D341Med (cell line): ENCODE measurements around the gene SLC22A23.

Experiments used
- DNase-seq: peaks from one replicate; pipeline ENCODE4 v3.0.0; 2012; ENCODE audit warnings: low spot score

The SLC22A23 gene

DNA sequence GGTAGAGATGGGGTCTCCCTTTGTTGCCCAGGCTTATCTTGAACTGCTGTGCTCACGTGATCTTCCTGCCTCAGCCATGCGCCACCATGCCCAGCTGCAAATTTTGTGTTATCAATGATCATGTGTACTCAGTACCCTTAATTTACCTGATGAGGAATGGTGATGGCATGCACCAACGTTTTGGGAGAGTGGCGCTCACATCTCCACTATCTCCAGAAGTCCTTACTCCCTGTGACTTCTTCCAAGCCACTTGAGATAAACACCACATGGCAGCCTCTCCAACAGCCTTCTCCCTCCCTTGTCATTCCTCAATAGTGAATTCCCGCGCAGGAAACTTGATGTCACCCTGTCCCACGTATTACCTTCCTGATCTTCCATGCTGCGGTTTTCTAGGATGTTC, 140.0 kb downstream of the SLC22A23 start:
- no peak for DNase-seq

DNA sequence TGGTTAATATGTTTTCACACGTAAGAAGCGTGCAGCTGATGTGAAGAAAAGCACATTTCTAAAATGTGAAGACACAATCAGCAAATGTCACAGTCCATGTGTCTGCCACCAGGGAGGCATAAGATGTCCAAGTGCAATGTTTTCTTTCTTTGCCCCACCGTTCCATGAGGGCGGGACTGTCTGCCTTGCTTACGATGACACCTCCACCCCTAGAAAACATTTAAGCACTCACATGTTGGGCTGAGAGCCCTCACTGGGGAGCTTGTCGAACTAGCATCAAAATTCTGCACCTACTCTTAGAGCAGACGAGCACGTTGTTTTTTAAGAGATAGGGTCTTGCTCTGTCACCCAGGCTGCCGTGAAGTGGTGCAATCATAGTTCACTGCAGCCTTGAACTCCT, 140.5 kb downstream of the SLC22A23 start:
- DNase-seq = no peak

DNA sequence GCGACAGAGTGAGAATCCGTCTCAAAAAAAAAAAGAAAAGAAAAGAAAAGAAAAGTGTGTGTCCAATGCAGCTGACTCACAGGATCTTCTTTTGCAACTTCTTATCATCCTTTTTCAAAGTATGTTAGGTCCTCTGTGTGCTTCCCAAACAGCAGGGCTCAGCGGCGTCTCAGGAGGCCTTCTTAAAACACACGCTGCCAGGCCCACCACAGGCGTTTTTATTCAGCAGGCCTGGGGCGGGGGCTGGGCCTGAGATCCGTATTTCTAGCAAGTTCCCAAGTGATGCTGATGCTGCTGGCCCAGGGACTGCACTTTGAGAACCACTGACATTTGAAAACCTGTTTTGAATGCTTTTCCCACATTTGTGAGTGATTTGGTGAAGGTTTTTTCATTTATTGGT, 141.0 kb downstream of the SLC22A23 start:
- DNase-seq = no peak

DNA sequence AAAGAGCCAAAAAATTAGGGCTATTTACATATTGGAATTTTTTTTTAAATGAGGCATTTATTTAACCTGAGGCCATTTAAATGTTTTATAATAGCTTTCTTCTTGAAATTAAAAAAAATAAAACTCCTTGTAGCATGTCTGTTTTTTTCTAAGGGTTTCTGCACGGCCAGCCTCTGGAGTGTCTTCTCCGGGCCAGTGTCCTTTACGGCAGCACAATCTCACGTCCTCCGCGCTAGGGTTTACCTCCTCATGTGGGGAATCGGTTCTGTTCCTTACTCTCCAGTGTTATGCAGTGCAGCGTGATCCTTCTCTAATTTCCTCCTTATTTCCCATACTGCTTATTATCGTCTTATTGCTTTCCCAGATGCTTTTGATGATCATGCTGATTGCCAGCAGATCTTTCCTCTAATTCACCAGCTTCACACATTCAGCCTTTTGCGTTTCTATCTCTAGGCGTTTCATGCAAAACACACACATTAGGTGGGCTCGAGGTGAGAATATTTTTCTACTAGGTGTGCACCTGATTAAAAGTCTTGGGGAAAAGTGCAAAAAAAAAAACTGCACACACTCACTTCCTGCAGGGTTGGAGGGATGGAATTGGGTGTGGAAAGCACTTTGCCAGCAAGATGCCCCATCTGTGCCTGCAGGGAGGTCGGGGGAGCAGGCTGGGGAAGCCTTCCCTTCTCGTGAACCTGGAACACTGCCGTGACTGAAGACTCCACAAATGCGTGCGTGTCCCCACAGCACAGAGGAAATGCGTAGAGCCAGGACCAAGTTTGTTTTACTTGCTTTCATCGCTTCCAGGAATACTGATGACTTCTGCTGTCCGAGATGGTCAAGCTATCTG, 142.0 kb downstream of the SLC22A23 start:
- no peak for DNase-seq

DNA sequence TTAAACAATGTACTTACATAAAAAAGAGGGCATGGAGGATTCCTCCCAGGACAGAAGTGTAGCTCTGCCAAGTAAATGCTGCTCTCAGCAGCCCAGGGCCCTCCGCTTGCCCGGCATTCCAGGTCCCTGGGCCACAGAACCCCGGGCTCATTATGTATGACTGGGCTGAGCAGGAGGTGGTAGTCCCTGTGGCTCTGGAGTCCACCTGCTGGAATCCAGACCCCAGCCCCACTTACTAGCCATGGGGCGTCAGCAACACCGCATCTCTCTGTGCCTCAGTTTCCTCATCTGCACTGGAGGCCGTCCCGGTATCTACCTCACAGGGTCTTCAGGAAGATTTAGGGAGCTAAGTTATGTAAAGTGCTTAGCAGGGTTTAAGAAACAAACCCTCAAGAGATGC, 142.7 kb downstream of the SLC22A23 start:
- no peak for DNase-seq

DNA sequence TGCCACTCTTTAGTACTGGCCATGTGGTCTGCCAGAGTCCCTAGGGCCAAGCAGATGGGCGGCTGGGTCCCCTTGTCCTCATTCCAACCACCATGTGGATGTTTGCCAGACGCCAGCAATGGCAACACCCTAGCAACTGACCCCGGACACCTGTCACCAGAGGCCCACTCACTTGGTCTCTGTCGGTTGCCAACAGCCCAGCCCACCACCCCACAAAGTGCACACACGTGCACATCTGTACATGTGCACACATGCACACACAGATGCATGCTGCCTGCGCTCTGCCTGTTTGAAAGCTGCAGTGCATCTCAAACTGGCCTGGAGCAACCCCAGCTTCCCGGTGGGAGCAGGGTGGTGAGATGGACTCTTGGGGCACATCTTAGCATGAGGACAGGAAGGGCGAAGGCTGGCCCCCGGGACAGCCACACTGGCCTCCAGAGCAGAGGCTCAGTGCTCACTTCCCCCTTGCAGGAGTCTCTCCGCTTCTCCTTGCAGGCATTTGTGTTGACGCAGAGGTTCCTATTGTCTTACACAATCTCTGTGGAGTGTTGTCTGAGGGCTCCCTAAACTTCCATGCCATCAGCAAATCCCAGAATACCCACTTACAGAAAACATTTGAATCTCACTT, 144.1 kb downstream of the SLC22A23 start:
- DNase-seq = no peak

DNA sequence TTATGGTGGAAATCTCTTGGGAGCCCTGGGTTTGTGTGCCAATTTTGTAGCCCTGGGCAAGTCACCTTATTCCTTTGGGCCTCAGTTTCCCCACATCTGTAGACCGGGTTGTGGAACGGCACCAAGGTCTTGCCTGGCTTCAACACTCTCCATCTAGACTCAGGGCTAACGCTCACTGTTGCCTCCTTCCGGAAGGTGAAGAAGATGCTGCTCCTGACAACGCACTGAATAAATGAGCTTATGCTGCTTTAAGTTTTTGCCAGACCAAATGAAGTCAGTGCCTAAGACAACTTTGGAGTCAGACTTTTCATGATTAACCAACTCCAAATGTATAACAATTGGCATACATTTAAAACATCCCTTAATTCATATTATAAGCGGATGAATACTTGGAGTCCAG, 145.0 kb downstream of the SLC22A23 start:
- no peak for DNase-seq

DNA sequence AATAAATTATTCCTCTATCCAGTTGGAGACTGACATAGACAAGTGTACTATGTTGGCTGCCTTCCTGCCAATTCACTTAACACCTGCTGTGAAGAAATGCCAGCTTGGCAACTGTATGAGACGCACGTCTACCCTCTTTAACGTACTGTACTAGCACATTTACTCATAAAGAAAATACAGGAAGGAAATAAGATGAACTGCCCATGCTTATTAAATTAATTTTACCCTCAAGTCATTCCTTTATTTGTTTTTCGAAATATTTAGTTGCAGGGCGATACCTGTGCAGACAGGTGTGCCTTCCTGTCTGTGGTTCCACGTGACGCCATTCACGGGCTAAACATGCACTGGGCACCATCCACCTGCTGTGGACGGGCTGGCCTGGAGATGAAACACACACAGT, 146.1 kb downstream of the SLC22A23 start:
- no peak for DNase-seq

DNA sequence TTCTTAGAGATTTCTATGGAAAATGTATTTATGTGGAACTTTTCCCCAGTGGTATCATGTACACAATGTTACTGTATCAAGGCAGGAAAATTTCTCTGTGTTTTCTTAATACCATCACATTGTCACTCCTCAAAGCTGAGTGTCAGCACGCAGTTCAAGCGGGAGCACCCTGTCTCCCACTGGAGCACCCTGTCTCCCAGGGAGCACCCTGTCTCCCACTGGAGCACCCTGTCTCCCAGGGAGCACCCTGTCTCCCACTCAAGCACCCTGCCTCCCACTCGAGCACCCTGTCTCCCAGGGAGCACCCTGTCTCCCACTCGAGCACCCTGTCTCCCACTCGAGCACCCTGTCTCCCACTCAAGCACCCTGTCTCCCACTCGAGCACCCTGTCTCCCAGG, 146.8 kb downstream of the SLC22A23 start:
- DNase-seq = no peak

DNA sequence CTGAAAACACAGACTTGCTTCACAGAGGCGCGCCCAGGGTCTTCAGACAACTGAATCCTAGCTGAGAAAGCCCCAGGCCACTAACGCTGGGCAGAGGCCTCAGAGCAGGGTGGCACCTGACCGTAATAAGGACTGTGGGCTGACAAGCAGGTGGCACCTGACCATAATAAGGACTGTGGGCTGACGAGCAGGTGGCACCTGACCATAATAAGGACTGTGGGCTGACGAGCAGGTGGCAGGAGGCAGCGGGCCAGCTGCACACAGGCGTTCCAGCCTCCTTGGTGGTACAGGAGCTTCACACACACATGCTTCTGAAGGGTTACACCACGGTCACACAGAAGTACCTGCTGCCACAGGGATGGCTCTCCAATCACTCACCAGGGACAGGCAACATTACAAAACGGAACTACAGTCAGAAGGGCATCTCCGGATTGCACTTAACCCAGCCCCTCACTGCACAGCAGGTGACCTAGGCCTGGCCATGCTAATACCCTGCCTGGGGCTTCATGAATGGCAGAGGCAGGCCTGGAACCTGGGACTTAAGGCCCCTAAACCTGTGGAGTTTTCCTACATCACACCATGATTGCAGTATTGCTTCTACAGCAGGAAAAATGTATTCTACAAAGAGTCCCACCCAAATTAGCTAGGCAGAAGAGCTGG, 147.3 kb downstream of the SLC22A23 start:
- no peak for DNase-seq

DNA sequence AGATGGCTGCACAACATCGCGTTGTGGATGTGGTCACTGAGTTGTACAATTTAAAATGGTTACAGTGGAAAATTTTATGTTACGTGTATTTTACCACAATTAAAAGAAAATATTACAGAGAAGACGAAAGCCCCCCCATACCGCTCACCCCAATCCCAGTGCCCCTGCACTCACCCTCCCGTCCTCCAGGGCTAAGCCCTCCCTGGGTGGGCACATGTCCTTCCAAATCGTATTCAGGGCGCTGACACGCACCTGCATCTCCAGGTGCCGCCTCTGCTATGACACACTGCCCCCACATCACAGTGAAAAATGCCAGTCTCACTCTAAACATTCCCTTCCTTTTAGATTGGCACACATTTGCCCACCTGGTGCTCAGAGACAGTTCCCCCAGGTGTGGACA, 148.7 kb downstream of the SLC22A23 start:
- no peak for DNase-seq

DNA sequence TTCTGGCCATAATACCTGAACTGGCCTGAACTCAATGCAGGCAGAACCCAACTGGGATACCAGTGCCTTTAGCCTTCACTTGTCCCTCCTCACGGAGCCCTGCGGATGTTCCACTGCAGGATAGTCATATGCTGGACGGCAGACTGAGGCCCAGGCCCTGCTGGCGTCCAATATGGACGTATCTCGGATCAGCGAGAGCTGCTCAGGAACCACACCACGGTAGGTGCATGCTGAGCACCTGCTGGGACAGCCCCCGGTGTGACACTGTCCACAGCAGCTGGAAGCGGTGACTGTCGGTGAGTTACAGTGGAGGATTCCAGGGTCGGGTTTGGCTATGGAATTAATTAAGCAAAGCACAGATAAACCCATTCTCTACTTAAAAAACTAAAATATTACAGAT, 149.4 kb downstream of the SLC22A23 start:
- DNase-seq = no peak

DNA sequence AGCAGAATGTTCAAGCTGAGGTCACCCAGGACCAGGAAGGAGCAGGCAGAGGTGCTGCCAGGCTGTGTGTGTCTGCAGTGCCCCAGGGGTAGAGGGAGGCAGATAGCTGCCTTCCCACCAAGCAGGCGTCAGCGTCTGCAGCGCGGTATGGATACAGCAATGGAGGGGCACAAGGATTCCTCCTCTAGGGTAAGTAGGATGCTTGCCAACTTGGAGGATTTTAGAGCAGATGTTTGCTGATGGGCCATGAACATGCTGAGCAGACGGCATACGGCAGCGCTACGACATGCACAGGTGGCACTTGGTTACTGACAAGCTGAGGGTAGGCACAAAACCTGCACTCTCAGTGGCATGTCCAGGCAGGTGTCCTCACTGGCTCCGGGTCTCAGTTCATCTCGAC, 150.0 kb downstream of the SLC22A23 start:
- peak; percentile 91 for DNase-seq

DNA sequence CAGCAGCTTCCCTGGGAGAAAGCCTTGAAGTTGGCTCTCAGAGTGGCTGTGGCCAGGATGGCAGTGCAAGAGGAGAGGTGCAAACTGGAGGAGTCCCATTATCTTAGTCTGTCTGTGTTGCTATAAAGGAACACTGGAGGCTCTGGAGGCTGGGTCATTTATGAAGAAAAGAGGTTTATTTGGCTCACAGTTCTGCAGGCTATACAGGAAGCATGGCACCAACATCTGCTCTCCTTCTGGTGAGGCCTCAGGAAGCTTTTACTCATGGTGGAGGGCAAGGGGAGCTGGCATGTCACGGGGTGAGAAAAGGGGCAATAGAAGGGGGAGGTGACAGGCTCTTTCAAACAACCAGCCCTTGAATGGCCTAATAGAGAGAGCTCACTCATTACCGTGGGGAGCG, 151.0 kb downstream of the SLC22A23 start:
- DNase-seq = no peak

DNA sequence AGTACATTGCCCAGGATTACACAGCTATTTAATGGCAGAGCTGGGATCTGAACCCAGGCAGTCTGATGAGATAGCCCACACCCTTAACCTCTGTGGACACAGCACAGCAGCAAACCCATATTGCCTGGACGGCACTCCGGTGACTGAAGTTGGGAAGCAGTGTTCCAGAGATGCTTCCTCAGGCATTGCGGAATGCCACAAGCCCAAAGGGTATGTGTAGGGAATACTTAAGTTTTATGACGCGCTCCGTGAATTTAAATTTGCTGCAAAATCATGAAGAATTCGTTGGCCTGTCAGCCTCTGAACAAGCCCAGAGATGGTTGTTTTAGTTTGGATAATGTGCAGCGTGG, 151.7 kb downstream of the SLC22A23 start:
- no peak for DNase-seq

DNA sequence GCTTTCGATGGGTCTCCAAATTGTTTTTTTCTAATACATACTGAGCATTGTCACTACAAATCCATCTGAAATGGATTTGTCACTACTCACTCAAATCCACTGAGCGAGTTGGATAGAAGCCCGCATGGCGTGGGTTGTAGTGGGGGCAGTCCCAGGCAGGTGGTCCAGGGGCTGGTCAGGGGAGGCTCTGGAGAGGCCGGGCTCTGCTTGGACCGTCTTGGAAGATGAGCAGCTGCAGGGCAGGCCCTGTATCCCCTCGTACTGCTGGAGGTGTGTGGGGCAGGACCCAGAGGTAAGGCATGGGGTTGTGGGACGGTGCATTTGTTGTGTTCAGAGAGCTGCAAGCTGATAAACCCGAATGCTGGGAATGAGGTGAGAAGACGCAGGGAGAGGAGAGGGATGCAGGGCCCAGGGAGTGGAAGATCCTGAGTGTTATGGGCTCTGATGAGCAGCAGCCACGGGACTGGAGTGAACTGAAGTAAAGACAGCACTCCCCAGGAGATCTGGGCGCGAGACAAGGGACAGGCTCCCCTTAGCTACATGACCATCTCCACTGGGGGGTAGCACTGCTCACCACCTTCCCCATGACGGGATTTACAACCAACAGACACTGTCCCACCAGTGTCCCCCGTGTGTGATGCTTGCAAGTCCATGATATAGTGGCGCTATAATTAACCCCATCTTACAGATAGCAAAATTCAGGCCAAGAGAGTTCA, 152.2 kb downstream of the SLC22A23 start:
- DNase-seq = no peak

DNA sequence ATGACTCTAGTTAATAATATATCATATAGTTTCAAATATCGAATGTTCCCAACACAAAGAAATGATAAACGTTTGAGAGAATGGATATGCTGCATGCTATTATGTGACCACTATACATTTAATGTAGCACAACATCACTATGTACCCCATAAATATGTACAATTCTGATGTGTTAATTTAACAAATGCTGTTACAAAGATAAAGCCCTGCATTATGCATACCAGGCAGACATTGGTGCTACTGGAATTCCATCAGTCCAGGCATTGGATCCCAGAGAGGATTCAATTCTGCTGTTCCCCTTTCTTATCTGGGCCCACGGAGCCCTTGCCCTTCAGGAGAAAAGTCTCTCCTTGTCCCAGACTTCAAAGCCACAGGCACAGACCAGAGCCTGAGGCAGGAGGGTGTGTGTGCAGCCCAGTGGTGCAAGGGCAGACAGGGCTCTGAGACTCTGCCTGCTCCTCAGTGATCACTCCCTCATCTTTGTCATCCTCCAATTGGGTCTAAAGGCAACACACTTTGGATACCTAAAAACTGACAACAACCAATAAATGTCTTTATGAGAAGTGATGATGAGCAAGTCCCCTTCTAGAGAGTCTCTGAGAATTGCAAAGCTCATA, 152.9 kb downstream of the SLC22A23 start:
- DNase-seq = no peak

DNA sequence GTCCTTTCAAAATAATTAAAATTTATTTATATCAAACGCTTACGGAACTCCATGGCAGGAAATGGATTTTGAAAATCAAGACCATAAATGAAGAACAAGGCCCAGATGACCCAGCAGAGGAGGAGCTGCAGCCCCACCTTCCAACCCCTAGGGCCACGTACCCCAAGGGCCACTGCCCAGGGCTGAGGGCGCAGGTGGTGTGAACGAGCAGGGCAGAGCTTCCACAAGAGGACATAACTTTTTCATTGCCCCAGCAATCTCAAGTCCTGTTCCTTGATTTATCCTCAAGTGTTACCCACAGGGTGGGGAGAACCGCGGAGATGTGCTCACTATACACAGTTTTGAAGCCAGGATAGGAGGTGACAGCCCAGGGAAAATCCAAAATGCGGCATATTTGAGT, 155.3 kb downstream of the SLC22A23 start:
- DNase-seq = no peak

DNA sequence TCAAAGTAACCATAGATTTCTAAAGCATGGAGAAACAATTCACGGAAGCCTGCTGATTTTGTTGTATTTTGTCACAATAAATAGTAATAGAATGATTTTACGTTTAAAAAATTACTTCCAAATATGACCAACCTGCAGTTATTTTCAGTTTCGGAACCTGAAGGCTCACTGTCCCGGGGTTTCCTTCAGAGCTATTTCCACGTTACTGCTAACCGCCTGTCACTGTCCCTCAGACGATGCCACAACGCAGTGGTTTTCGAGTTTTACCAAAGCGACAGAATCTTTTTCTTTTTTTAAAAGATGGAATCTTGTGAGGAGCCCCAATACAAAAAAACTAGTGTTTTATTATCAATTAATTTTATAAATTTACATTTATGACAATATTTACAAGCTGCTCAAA, 157.6 kb downstream of the SLC22A23 start:
- DNase-seq = no peak

DNA sequence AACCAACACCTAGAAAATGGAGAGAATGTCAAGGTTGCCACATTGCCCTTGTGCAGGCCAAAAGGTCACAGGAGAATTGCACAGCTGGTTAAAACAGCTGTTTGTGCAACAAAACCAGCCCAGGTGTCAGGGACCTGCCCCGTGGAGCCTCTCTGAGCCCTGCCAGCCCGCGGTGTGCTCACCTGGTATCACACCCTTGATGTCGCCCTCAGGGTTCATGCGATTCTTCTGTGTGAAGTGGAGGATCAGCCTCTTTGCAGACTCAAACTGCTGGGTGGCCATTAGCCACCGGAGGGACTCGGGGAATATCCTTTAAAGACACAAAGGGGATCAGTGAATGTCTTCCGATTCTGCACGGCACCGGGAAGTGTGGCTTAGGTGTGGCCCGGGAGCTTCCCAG, 158.9 kb downstream of the SLC22A23 start:
- no peak for DNase-seq

DNA sequence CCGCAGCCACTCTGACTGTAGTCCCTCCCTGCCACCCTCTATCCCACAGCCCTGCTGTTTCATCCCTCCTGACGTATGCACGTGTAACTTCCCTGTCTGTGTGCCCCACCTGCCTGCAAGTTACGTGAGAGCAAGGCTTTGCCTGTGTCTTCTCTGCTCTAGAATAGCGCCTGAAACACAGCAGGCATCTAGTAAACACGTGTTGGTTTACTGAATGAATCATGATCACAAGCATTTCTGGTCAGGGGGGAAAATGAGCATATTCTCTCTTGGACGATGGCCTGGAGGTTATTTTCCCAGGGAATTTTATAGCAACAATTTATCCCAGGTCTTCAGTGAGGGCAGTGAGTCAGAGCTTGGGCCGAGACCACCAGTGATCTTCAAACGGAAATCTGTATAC, 159.8 kb downstream of the SLC22A23 start:
- no peak for DNase-seq

DNA sequence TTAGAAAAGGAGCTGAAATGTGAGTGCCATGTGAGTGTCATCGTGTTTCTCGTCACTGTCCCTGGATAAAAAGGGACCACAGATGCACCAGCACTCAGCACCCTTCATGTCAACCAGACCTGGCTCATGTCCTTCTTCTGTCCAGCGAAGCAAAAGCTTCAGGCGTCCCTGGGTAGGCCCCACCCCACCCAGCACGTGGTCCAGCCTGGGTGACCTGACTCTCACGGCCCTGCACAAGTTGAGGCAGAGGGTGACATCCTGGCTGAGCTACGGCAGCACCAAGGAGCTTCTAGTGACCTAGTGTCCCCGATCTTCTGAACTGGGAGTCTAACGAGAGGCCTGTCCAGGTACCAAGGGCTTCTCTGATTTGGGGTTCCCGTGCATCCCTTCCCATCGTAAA, 160.3 kb downstream of the SLC22A23 start:
- DNase-seq = no peak
